Neural cell (in vitro differentiated cells): ENCODE data around the gene CNDP2. TPM values are rescaled to one million over a fixed set of nuclear protein-coding genes. Genes with fewer than 3 reads are reported as not detected.

Experiments
- H2AFZ ChIP-seq: fragments of 200-600, 300-800 bp; sonication (generic), shearing (Covaris generic); 2 replicates; pipeline ENCODE4 v1.6.0; 2014; ENCODE audit warnings: low read depth, mild to moderate bottlenecking, antibody characterized with exemption, low read length, moderate library complexity
- H3F3A ChIP-seq: fragments of 200-600 bp; shearing (Covaris generic); 2 replicates; pipeline ENCODE4 v1.6.1; 2016; ENCODE audit warnings: mild to moderate bottlenecking, moderate library complexity, mixed read lengths, antibody characterized with exemption, low read length; ENCODE audit not compliant: insufficient read depth, poor library complexity, severe bottlenecking
- H3K27ac ChIP-seq: fragments of 200-600, 300-800 bp; sonication (generic), shearing (Covaris generic); 2 replicates; pipeline ENCODE4 v1.5.1; 2014; ENCODE audit warnings: mild to moderate bottlenecking, low read length, moderate library complexity
- H3K27me3 ChIP-seq: fragments of 300-800, 200-600 bp; sonication (generic), shearing (Covaris generic); 2 replicates; pipeline ENCODE4 v1.6.0; 2014; ENCODE audit warnings: mild to moderate bottlenecking, low read depth, low read length, moderate library complexity; ENCODE audit not compliant: insufficient read depth
- H3K36me3 ChIP-seq: fragments of 300-800, 200-600 bp; sonication (generic), shearing (Covaris generic); 2 replicates; pipeline ENCODE4 v1.5.1; 2014; ENCODE audit warnings: mild to moderate bottlenecking, antibody characterized with exemption, low read length, moderate library complexity; ENCODE audit not compliant: insufficient read depth
- H3K4me2 ChIP-seq: fragments of 300-800, 200-600 bp; sonication (generic), shearing (Covaris generic); 2 replicates; pipeline ENCODE4 v1.6.0; 2014; ENCODE audit warnings: mild to moderate bottlenecking, low read length
- H3K4me3 ChIP-seq: fragments of 300-800, 200-600 bp; sonication (generic), shearing (Covaris generic); 2 replicates; pipeline ENCODE4 v1.5.1; 2014; ENCODE audit warnings: mild to moderate bottlenecking, low read length, moderate library complexity
- H3K79me2 ChIP-seq: fragments of 200-600 bp; shearing (Covaris generic); replicated peaks from 2 replicates; pipeline ENCODE4 v1.6.0; 2014; ENCODE audit warnings: mild to moderate bottlenecking, low read length, moderate library complexity; ENCODE audit not compliant: insufficient read depth
- H3K9ac ChIP-seq: fragments of 300-800, 200-600 bp; sonication (generic), shearing (Covaris generic); 2 replicates; pipeline ENCODE4 v1.6.1; 2016; ENCODE audit warnings: mild to moderate bottlenecking, low read length, mixed read lengths
- H3K9me2 ChIP-seq: fragments of 200-600 bp; shearing (Covaris generic); 2 replicates; pipeline ENCODE4 v1.6.1; 2016; ENCODE audit warnings: mild to moderate bottlenecking, low read length, mixed read lengths; ENCODE audit not compliant: insufficient read depth
- H3K9me3 ChIP-seq: fragments of 200-600, 300-800 bp; sonication (generic), shearing (Covaris generic); 2 replicates; pipeline ENCODE4 v1.6.1; 2016; ENCODE audit warnings: mild to moderate bottlenecking, mixed run types, low read length, moderate library complexity, mixed read lengths
- H4K20me1 ChIP-seq: fragments of 200-600 bp; shearing (Covaris generic); 2 replicates; pipeline ENCODE4 v1.6.1; 2016; ENCODE audit warnings: mild to moderate bottlenecking, mixed run types; ENCODE audit not compliant: insufficient read depth
- EP300 ChIP-seq: fragments of 450-650 bp; conservative IDR thresholded peaks from 2 replicates; pipeline ENCODE4 v1.6.1; 2014; ENCODE audit warnings: antibody characterized with exemption, mild to moderate bottlenecking, moderate library complexity; ENCODE audit not compliant: poor library complexity, severe bottlenecking
- EZH2 ChIP-seq: fragments of 200-600, 300-800 bp; shearing (Covaris generic), sonication (generic); IDR thresholded peaks from 2 replicates; pipeline ENCODE4 v1.6.1; 2014; ENCODE audit warnings: antibody characterized with exemption, low read length, borderline replicate concordance, mild to moderate bottlenecking; ENCODE audit not compliant: insufficient read depth, poor library complexity, severe bottlenecking
- MXI1 ChIP-seq: fragments of 450-650 bp; conservative IDR thresholded peaks from 2 replicates; pipeline ENCODE4 v1.6.1; 2014; ENCODE audit warnings: antibody characterized with exemption, mild to moderate bottlenecking; ENCODE audit not compliant: poor library complexity, severe bottlenecking
- POLR2AphosphoS5 ChIP-seq: IDR thresholded peaks from 2 replicates; pipeline ENCODE4 v1.6.1; 2012
- RAD21 ChIP-seq: fragments of 450-650 bp; conservative IDR thresholded peaks from 2 replicates; pipeline ENCODE4 v1.6.1; 2014; ENCODE audit warnings: antibody characterized with exemption, mild to moderate bottlenecking, moderate library complexity
- SMC3 ChIP-seq: fragments of 450-650 bp; conservative IDR thresholded peaks from 2 replicates; pipeline ENCODE4 v1.6.1; 2014; ENCODE audit warnings: antibody characterized with exemption, mild to moderate bottlenecking, moderate library complexity; ENCODE audit not compliant: poor library complexity
- TAF1 ChIP-seq: IDR thresholded peaks from 2 replicates; pipeline ENCODE4 v1.6.1; 2012; ENCODE audit warnings: low read depth
- polyA plus RNA-seq: library from polyadenylated mRNA; depleted of rRNA; stranded (reverse); fragments of >200 nt; gene quantifications from 2 replicates; pipeline ENCODE4 v1.2.3, GENCODE V29; 2014
- TF ChIP-seq, protein P1 (sequence below): fragments of 450-650 bp; IDR thresholded peaks from 2 replicates; pipeline ENCODE4 v1.5.1; 2014; ENCODE audit warnings: antibody characterized with exemption, mild to moderate bottlenecking, moderate library complexity; ENCODE audit not compliant: poor library complexity, severe bottlenecking
- TF ChIP-seq, protein P2 (sequence below): IDR thresholded peaks from 2 replicates; pipeline ENCODE4 v1.6.1; 2012; ENCODE audit warnings: borderline replicate concordance

Gene CNDP2
- polyA plus RNA-seq, 1 donor from 2014 or later = 35.7 TPM

DNA sequence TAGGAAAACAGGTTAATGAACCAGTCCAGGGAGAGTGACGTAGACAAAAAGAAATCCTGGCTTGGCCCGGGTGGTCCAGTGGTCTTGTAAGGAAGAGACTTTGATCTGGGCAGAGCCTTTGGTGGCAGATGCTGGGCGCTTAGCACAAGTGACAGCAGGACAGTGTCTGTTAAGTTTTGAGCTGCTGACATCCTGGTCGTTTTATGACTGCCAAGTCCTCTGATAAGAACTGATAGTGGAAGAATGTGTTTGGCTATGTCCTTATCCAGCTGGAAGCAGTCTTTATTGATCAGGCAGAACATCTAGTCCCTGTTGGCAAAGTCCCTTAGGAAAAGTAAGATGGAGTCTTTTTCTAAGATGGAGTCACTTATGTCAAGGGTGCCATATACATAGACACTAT is 74.1 kb downstream of the CNDP2 start:
- Histone ChIP-seq H3F3A (no peaks in the 10 kb centered on the region), H3K9me3 (no peaks in the 10 kb centered on the region), H3K79me2 (no peaks in the 10 kb centered on the region), H3K9ac (no peak overlapping the region), H3K27ac (no peak overlapping the region), H3K27me3 (no peaks in the 10 kb centered on the region), H4K20me1 (no peaks in the 10 kb centered on the region), H3K36me3 (no peaks in the 10 kb centered on the region), H3K4me2 (no peak overlapping the region), H2AFZ (no peak overlapping the region), H3K4me3 (no peak overlapping the region), H3K9me2 (no peaks in the 10 kb centered on the region)
- TF ChIP-seq TAF1 (no peak), MXI1 (no peak), EP300 (no peak), RAD21 (no peak), EZH2 (no peak), SMC3 (no peak), POLR2AphosphoS5 (no peak)
- TF ChIP-seq, protein P1, sequence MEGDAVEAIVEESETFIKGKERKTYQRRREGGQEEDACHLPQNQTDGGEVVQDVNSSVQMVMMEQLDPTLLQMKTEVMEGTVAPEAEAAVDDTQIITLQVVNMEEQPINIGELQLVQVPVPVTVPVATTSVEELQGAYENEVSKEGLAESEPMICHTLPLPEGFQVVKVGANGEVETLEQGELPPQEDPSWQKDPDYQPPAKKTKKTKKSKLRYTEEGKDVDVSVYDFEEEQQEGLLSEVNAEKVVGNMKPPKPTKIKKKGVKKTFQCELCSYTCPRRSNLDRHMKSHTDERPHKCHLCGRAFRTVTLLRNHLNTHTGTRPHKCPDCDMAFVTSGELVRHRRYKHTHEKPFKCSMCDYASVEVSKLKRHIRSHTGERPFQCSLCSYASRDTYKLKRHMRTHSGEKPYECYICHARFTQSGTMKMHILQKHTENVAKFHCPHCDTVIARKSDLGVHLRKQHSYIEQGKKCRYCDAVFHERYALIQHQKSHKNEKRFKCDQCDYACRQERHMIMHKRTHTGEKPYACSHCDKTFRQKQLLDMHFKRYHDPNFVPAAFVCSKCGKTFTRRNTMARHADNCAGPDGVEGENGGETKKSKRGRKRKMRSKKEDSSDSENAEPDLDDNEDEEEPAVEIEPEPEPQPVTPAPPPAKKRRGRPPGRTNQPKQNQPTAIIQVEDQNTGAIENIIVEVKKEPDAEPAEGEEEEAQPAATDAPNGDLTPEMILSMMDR = no peak
- TF ChIP-seq, protein P2, sequence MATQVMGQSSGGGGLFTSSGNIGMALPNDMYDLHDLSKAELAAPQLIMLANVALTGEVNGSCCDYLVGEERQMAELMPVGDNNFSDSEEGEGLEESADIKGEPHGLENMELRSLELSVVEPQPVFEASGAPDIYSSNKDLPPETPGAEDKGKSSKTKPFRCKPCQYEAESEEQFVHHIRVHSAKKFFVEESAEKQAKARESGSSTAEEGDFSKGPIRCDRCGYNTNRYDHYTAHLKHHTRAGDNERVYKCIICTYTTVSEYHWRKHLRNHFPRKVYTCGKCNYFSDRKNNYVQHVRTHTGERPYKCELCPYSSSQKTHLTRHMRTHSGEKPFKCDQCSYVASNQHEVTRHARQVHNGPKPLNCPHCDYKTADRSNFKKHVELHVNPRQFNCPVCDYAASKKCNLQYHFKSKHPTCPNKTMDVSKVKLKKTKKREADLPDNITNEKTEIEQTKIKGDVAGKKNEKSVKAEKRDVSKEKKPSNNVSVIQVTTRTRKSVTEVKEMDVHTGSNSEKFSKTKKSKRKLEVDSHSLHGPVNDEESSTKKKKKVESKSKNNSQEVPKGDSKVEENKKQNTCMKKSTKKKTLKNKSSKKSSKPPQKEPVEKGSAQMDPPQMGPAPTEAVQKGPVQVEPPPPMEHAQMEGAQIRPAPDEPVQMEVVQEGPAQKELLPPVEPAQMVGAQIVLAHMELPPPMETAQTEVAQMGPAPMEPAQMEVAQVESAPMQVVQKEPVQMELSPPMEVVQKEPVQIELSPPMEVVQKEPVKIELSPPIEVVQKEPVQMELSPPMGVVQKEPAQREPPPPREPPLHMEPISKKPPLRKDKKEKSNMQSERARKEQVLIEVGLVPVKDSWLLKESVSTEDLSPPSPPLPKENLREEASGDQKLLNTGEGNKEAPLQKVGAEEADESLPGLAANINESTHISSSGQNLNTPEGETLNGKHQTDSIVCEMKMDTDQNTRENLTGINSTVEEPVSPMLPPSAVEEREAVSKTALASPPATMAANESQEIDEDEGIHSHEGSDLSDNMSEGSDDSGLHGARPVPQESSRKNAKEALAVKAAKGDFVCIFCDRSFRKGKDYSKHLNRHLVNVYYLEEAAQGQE = no peak

DNA sequence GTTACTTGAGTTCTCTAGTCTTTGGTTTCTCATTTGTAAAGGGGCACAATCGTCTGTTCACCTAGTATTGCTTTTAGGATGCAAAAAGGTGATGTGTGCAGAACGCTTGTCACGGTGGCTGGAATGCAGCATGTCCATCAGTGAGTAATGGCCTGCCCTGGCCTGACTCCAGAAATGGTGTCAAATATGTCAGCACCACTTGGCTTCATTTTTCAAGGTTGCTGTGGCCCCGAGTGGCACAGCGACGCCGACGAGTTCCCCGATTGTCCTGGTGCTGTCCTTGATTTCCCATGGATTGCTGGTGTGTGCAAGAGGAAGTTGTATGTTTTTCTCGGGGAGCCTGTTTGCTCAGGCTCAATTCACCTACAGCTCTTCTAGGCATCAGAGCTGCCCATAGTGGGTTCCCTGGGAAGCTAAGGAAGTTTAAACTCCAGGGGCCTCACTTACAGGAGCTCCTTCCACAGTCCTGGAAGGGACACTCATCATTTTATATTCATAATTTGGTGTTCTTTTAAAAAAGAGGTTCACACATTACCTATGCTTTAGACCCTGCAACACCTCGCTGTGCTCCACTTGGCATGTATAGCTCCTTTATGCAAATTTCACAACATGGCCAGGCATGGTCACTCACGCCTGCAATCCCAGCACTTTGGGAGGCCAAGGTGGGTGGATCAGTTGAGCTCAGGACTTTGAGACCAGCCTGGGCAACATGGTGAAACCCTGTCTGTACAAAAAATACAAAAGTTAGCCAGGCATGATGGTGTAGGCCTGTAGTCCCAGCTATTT is 75.9 kb downstream of the CNDP2 start:
- Histone ChIP-seq H3K36me3 (no peaks in the 10 kb centered on the region), H3K79me2 (no peaks in the 10 kb centered on the region), H2AFZ (no peak overlapping the region), H3K9ac (no peak overlapping the region), H3K27me3 (no peaks in the 10 kb centered on the region), H3K4me3 (no peak overlapping the region), H3K9me2 (no peaks in the 10 kb centered on the region), H4K20me1 (no peaks in the 10 kb centered on the region), H3F3A (no peaks in the 10 kb centered on the region), H3K4me2 (no peak overlapping the region), H3K27ac (no peak overlapping the region), H3K9me3 (no peaks in the 10 kb centered on the region)
- TF ChIP-seq EP300 = no peak
- TF ChIP-seq MXI1 = no peak
- TF ChIP-seq TAF1 = no peak
- no peak for TF ChIP-seq SMC3
- no peak for TF ChIP-seq RAD21
- TF ChIP-seq, protein P1 = no peak
- TF ChIP-seq, protein P2 = no peak
